CD14-positive monocyte (primary cell): Measurements from ENCODE around the gene ARHGDIA. TPM values are rescaled to one million over a fixed set of nuclear protein-coding genes. Genes with fewer than 3 reads are reported as not detected.

Experiments
- DNase-seq, 3 donors: peaks; one replicate each; pipeline ENCODE4 v3.0.0-alpha.2; 2011 to 2022
- H2AFZ ChIP-seq: 2 replicates; pipeline ENCODE4 v1.6.0; 2012; ENCODE audit warnings: mild to moderate bottlenecking, low read depth, low read length, inconsistent platforms; ENCODE audit not compliant: insufficient read depth, poor library complexity, severe bottlenecking
- H3K27ac ChIP-seq, 2 donors: 1 replicate in 1 of 2; 2 replicates in 1 of 2; pipeline ENCODE4 v1.5.1; 2012 to 2013; ENCODE audit warnings: low read length in 2 of 2, control low read depth in 1 of 2, inconsistent platforms in 1 of 2, low read depth in 1 of 2, mild to moderate bottlenecking in 1 of 2
- H3K27me3 ChIP-seq, 2 donors: one replicate each; pipeline versions ENCODE4 v1.6.0 to v1.6.1; 2011 to 2013; ENCODE audit warnings: low read length in 2 of 2; ENCODE audit not compliant: control insufficient read depth in 2 of 2, insufficient read depth in 2 of 2
- H3K36me3 ChIP-seq, 2 donors: replicated peaks in 1 of 2; 1 replicate in 1 of 2; 2 replicates in 1 of 2; pipeline versions ENCODE4 v1.5.1 to v1.6.1; 2012 to 2013; ENCODE audit warnings: low read length in 2 of 2, control low read depth in 1 of 2, inconsistent platforms in 1 of 2, mild to moderate bottlenecking in 1 of 2; ENCODE audit not compliant: insufficient read depth in 2 of 2, control insufficient read depth in 1 of 2
- H3K4me1 ChIP-seq, 2 donors: 1 replicate in 1 of 2; 2 replicates in 1 of 2; pipeline versions ENCODE4 v1.5.1 to v1.6.1; 2012 to 2013; ENCODE audit warnings: low read length in 2 of 2, control low read depth in 1 of 2, inconsistent platforms in 1 of 2, mild to moderate bottlenecking in 1 of 2, moderate library complexity in 1 of 2; ENCODE audit not compliant: insufficient read depth in 2 of 2, control insufficient read depth in 1 of 2
- H3K4me2 ChIP-seq: replicated peaks from 2 replicates; pipeline ENCODE3; 2012; ENCODE audit warnings: low read length, moderate library complexity, mild to moderate bottlenecking; ENCODE audit not compliant: poor library complexity, severe bottlenecking; ENCODE audit errors: extremely low read depth
- H3K4me3 ChIP-seq, 3 experiments: fragments of 200-600 bp in 1 of 3; sonication (generic) in 1 of 3; replicated peaks in 1 of 3; 1 replicate in 2 of 3; 2 replicates in 1 of 3; pipeline ENCODE4 v1.5.1; 2011 to 2013; ENCODE audit warnings: low read length in 3 of 3, mild to moderate bottlenecking in 3 of 3, control low read depth in 2 of 3, low read depth in 2 of 3, inconsistent platforms in 1 of 3, moderate library complexity in 1 of 3
- H3K79me2 ChIP-seq: 2 replicates; pipeline ENCODE4 v1.6.0; 2012; ENCODE audit warnings: mild to moderate bottlenecking, control low read depth, inconsistent platforms, low read length, moderate library complexity; ENCODE audit not compliant: insufficient read depth
- H3K9ac ChIP-seq: 2 replicates; pipeline ENCODE4 v1.6.0; 2017; ENCODE audit warnings: low read length, mild to moderate bottlenecking; ENCODE audit not compliant: insufficient read depth, poor library complexity, severe bottlenecking
- H3K9me3 ChIP-seq, 2 donors: replicated peaks in 1 of 2; 1 replicate in 1 of 2; 2 replicates in 1 of 2; pipeline versions ENCODE4 v1.5.1 to v1.6.1; 2012 to 2013; ENCODE audit warnings: low read length in 2 of 2, control low read depth in 1 of 2; ENCODE audit not compliant: control insufficient read depth in 1 of 2, insufficient read depth in 1 of 2
- H4K20me1 ChIP-seq: 2 replicates; pipeline ENCODE4 v1.6.0; 2012; ENCODE audit warnings: mild to moderate bottlenecking, low read length, control low read depth, moderate library complexity; ENCODE audit not compliant: insufficient read depth
- H3K27ac Mint-ChIP-seq, 7 donors: one replicate each; pipeline ENCODE4 v1.8.0; 2020; ENCODE audit warnings: mild to moderate bottlenecking in 7 of 7, mixed read lengths in 7 of 7, moderate library complexity in 6 of 7, inconsistent platforms in 2 of 7
- H3K27me3 Mint-ChIP-seq, 3 donors: one replicate each; pipeline ENCODE4 v1.8.0; 2021 to 2022; ENCODE audit warnings: low read depth in 3 of 3, mild to moderate bottlenecking in 3 of 3, mixed read lengths in 3 of 3, moderate library complexity in 3 of 3, inconsistent platforms in 1 of 3
- H3K36me3 Mint-ChIP-seq, 2 donors: one replicate each; pipeline ENCODE4 v1.8.0; 2020; ENCODE audit warnings: mixed read lengths in 2 of 2, inconsistent platforms in 1 of 2, mild to moderate bottlenecking in 1 of 2
- H3K4me1 Mint-ChIP-seq: one replicate; pipeline ENCODE4 v1.8.0; 2020; ENCODE audit warnings: mild to moderate bottlenecking, mixed read lengths
- H3K4me3 Mint-ChIP-seq, 2 donors: one replicate each; pipeline ENCODE4 v1.8.0; 2020; ENCODE audit warnings: mild to moderate bottlenecking in 2 of 2, mixed read lengths in 2 of 2, moderate library complexity in 1 of 2
- H3K9me3 Mint-ChIP-seq, 7 donors: one replicate each; pipeline ENCODE4 v1.8.0; 2020 to 2022; ENCODE audit warnings: mixed read lengths in 7 of 7, mild to moderate bottlenecking in 6 of 7, moderate library complexity in 6 of 7, inconsistent platforms in 2 of 7
- WGBS: methylation state at CpG from one replicate; pipeline ENCODE4 v1.1.5; 2013; ENCODE audit warnings: missing lambda C conversion rate; ENCODE audit not compliant: insufficient coverage; 5-methylcytosine and 5-hydroxymethylcytosine counted together
- intact Hi-C, 2 donors: fragments of 100-400 bp; cut with micrococcal nuclease; formaldehyde crosslinking; loops; one replicate each; pipeline versions ENCODE4 v1.15.0 to v1.15.1; 2023
- polyA plus RNA-seq, 3 donors: library from polyadenylated mRNA; depleted of rRNA in 1 of 3; unstranded in 2 of 3; stranded (reverse) in 1 of 3; fragments of 300-500 nt in 2 of 3; fragments of >200 nt in 1 of 3; fragmentation: Illumina TruSeq in 2 of 3; gene quantifications; 1 replicate in 2 of 3; 2 replicates in 1 of 3; pipeline ENCODE4 v1.2.3, GENCODE V29; 2012 to 2021
- TF ChIP-seq, protein P1 (sequence below): fragments of 200-600 bp; IDR thresholded peaks from one replicate; pipeline ENCODE4 v1.8.0; 2022; ENCODE audit warnings: antibody characterized with exemption, mild to moderate bottlenecking

The ARHGDIA gene
- polyA plus RNA-seq, 3 donors = 86.3 to 477 (median 97.2) TPM

DNA sequence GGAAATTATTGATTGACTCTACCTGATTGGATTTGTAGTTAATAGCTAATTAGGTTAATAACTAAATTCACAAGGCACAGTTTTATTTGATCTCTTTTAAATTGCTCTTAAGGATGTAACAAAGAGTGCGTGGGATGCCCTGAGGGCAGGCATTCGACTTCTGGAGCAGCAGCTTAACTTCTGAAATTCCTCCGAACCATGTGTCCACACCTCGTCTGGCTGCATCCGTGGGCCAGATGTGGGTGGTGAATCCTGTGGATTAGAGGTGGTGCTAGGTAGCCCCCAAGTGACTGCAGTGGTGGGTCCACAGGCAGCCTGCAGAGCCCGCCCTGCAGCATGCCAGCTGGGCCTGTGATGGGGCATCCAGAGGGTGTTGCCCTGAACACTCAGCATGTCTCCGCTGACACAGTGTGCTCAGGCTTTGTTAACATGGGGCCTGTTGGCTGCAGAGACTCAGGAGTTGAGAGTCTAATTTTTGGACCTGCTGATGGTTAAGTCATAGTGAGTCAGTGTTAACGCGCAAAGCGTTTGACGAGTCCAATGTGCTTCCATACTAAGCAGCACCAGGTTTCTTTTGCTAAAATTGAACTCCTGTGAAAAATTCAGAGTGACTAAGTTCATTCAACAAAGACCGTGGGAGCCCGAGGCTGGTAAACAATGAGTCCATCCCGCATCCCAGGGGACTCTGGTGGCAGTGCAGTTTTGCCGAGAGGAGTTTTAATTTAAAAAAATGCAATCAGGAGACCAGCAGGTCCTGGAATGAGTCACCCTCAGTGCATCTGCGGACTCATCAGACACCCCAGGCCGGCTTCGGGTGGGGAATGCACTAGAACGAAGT lies 27.1 kb upstream of the ARHGDIA start:
- intact Hi-C loops = no loop called here
- H3K79me2 ChIP-seq = peaks cover 17% of the 10 kb centered on the region

DNA sequence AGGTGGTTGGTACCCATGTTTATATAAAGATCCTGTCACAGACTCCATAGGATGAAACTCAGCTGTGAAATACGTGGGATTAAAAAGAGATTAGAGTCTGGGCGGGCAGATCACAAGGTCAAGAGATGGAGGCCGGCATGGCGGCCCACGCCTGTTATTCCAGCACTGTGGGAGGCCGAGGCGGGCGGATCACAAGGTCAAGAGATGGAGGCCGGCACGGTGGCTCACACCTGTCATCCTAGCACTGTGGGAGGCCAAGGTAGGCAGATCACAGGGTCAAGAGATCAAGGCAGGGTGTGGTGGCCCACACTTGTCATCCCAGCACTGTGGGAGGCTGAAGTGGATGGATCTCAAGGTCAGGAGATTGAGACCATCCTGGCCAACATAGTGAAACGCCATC lies 24.3 kb upstream of the ARHGDIA start:
- Mint-ChIP-seq H3K4me1 (peaks cover 11% of the 10 kb centered on the region), H3K4me3 (no peak overlapping the region)

More for the DNA sequence above, 27.1 kb upstream of the ARHGDIA start:
- H3K4me3 Mint-ChIP-seq = no peak overlapping the region
- no peak for DNase-seq
- H3K9ac ChIP-seq = no peak overlapping the region
- H2AFZ ChIP-seq = no peak overlapping the region
- H3K9me3 ChIP-seq = no peaks in the 10 kb centered on the region
- peaks cover 2% of the 10 kb centered on the region for H3K4me1 Mint-ChIP-seq
- H4K20me1 ChIP-seq = peaks cover 27% of the 10 kb centered on the region
- H3K27me3 ChIP-seq = peaks cover 3 to 19% of the 10 kb centered on the region in 2 donors
- TF ChIP-seq, protein P1, sequence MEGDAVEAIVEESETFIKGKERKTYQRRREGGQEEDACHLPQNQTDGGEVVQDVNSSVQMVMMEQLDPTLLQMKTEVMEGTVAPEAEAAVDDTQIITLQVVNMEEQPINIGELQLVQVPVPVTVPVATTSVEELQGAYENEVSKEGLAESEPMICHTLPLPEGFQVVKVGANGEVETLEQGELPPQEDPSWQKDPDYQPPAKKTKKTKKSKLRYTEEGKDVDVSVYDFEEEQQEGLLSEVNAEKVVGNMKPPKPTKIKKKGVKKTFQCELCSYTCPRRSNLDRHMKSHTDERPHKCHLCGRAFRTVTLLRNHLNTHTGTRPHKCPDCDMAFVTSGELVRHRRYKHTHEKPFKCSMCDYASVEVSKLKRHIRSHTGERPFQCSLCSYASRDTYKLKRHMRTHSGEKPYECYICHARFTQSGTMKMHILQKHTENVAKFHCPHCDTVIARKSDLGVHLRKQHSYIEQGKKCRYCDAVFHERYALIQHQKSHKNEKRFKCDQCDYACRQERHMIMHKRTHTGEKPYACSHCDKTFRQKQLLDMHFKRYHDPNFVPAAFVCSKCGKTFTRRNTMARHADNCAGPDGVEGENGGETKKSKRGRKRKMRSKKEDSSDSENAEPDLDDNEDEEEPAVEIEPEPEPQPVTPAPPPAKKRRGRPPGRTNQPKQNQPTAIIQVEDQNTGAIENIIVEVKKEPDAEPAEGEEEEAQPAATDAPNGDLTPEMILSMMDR = no peak
- H3K27ac Mint-ChIP-seq = no peak overlapping the region
- no peak overlapping the region for H3K27ac ChIP-seq
- no peak overlapping the region for H3K4me2 ChIP-seq
- no peak overlapping the region for H3K4me3 ChIP-seq
- H3K27me3 Mint-ChIP-seq = peaks cover 18 to 26% (median 19%) of the 10 kb centered on the region in 3 donors
- peaks cover 0 to 12% of the 10 kb centered on the region in 2 donors for H3K4me1 ChIP-seq
- H3K36me3 Mint-ChIP-seq = peaks cover 58 to 71% of the 10 kb centered on the region in 2 donors
- peaks cover 0 to 9% (median 0%) of the 10 kb centered on the region in 7 donors for H3K9me3 Mint-ChIP-seq
- WGBS = 95% methylated on average over 17 of the region's 19 CpGs
- H3K36me3 ChIP-seq = peaks cover 40 to 69% of the 10 kb centered on the region in 2 donors

More for the DNA sequence above, 24.3 kb upstream of the ARHGDIA start:
- H3K4me1 ChIP-seq = peaks cover 11 to 17% of the 10 kb centered on the region in 2 donors
- peaks cover 24% of the 10 kb centered on the region for H4K20me1 ChIP-seq
- H3K9me3 ChIP-seq = no peaks in the 10 kb centered on the region
- no peak overlapping the region for H3K27ac Mint-ChIP-seq
- no peaks in the 10 kb centered on the region for H3K27me3 ChIP-seq
- no peak overlapping the region for H2AFZ ChIP-seq
- peaks cover 0 to 2% (median 0%) of the 10 kb centered on the region in 7 donors for H3K9me3 Mint-ChIP-seq
- WGBS = 100% methylated on average over 7 of the region's 11 CpGs
- DNase-seq = no peak
- intact Hi-C loops = no loop called here
- H3K4me3 ChIP-seq = no peak overlapping the region
- H3K27ac ChIP-seq = no peak overlapping the region
- peaks cover 0 to 3% (median 2%) of the 10 kb centered on the region in 3 donors for H3K27me3 Mint-ChIP-seq
- peaks cover 38% of the 10 kb centered on the region for H3K79me2 ChIP-seq
- H3K4me2 ChIP-seq = no peak overlapping the region
- H3K36me3 ChIP-seq = peaks cover 40 to 65% of the 10 kb centered on the region in 2 donors
- H3K9ac ChIP-seq = no peak overlapping the region
- TF ChIP-seq, protein P1 = no peak
- H3K36me3 Mint-ChIP-seq = peaks cover 48 to 62% of the 10 kb centered on the region in 2 donors
